ENCODE measurements around the gene AGBL3.
"Not testable (repeated sequence)": the region's sequence is repeated elsewhere in the genome, so short reads cannot be mapped to it uniquely, and the experiment has no call there.

The AGBL3 gene

DNA sequence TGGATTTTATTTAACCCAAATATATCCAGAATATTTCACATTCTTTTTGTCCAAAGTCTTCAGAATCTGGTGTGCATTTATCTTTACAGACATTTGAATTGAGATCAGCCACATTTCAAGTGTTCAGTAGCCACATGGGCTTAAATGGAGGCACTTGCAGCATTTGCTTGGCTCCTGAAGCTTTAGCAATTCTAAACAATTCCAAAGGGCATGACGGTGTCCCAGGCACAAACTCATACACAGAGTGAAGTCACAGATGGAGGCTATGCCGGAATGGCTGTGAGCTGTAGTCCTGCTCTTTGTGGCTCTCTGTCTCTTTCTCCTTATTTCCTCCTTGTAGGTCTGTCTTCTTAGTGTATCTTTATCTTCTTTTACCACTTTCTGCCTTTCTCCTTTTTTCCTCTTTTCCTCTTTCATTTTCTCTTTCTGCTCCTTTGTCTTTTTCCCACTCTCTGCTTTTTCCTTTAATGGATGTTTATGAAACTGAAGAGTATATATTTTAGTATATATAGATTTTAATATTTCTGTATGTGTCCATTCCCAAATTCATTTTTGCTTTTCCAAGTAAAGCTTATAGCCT is 7.7 kb downstream of the AGBL3 start:
- Mint-ChIP-seq H3K36me3 (ENCODE audit: low read depth) (peaks cover 17% of the 10 kb centered on the region), H3K27ac (no peak overlapping the region)

DNA sequence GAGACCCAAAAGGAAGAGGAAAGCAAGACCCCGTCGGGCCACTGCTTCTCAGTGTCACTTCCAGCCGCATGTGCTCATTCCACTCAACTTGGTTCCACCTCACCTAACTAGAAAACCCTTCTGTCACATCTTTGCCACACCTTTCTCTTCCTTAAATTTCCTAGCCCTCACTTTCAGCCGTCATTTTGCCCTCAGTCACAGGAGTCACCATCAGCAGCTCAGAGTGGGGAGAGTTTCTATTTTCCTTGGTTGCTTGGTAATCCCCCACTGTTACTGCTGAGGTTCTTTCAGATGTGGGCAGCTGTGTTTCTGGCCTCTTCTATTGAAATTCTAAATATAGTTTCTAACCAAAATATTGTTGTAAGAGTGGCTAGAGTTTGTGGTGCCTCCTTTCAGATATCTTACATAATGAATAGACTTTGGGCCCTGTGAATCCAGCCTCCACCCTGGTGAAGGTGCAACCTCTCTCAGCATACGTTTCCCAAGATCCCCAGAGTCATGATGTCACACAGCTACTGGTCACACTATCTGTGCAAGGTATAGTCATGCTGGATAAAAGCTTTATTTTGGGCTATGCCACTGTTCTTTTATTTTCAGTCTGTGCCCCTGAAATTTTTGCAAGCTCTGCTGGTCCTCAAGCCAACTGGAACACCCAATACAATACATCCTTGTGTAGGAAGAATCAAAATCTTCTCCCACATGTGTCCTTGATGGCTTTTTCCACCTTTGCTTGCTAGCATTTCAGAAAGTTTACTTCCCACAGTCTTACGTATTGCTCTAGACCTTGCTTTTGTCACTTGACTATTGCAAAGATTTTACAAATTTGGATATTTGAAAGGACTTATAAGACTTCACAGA is 9.2 kb downstream of the AGBL3 start:
- Mint-ChIP-seq H3K36me3 (ENCODE audit: low read depth) (peaks cover 13% of the 10 kb centered on the region), H3K4me3 (no peak overlapping the region), H3K9me3 (no peaks in the 10 kb centered on the region)

More for the DNA sequence above, 7.7 kb downstream of the AGBL3 start:
- peaks cover 17% of the 10 kb centered on the region for H3K4me1 Mint-ChIP-seq (ENCODE audit: low read depth)
- H3K27me3 Mint-ChIP-seq (ENCODE audit: low read depth): no peaks in the 10 kb centered on the region
- no peak overlapping the region for H3K4me3 Mint-ChIP-seq
- H3K9me3 Mint-ChIP-seq: no peaks in the 10 kb centered on the region

DNA sequence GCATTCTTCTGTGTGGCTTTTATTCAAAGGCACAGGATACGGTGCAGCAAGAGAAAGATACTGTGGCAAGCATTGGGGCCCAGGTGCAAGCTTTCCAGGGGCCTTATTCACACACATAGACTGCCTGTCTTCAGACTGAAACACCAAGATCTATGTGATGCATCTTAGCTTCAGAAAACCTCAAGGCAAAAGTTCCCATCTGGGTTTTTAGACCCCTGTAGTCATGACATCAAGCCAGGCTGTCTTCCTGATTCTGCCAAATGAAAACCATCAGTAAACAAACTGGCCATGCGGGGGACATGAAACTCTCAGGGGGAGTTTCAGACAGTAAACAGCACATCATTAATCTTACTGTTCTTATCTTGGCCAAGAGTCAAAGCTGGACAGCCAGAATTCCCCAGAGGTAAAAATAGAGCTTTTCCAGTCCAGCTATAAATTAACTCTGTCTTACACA is 9.8 kb downstream of the AGBL3 start:
- H3K36me3 Mint-ChIP-seq (ENCODE audit: low read depth): peaks cover 13% of the 10 kb centered on the region
- no peak overlapping the region for H3K4me3 Mint-ChIP-seq
- H3K4me1 Mint-ChIP-seq (ENCODE audit: low read depth): peaks cover 13% of the 10 kb centered on the region
- H3K9me3 Mint-ChIP-seq: no peaks in the 10 kb centered on the region
- no peak overlapping the region for H3K27ac Mint-ChIP-seq
- H3K27me3 Mint-ChIP-seq (ENCODE audit: low read depth): no peaks in the 10 kb centered on the region

More for the DNA sequence above, 9.2 kb downstream of the AGBL3 start:
- no peaks in the 10 kb centered on the region for H3K27me3 Mint-ChIP-seq (ENCODE audit: low read depth)
- H3K4me1 Mint-ChIP-seq (ENCODE audit: low read depth): peaks cover 13% of the 10 kb centered on the region
- no peak overlapping the region for H3K27ac Mint-ChIP-seq

DNA sequence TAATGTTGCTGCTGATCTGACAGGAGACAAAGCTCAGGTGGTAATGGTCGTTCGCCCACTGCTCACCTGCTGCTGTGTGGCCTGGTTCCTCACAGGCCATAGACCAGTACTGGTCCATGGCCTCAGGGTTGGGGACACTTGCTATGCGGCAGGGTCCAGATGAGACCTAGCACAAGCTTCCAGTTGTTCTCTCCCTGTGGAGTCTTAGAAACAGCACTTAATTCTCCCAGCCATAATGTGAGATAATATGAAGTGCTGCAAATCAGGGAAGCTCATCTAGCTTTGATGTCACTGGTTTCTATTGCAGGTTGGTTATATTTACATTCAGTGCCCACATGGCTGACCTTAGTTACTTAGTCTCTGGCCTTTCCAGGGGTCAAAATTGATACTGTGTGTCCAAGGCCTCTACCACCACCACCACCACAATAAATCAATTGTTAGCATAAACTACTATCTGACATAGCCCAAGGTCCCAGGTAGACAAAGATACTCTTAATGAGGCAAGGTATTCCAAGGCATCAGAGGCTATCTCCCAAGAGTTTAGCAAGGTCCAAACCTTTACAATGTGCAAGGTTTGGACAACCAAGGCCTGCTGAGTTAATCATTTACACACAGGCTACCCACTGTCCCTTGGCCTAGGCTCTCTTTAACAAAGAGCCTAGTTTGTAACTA is 11.0 kb downstream of the AGBL3 start:
- no peaks in the 10 kb centered on the region for H3K9me3 Mint-ChIP-seq
- H3K27ac Mint-ChIP-seq: no peak overlapping the region
- peaks cover 10% of the 10 kb centered on the region for H3K4me1 Mint-ChIP-seq (ENCODE audit: low read depth)
- H3K4me3 Mint-ChIP-seq: no peak overlapping the region
- no peaks in the 10 kb centered on the region for H3K27me3 Mint-ChIP-seq (ENCODE audit: low read depth)
- H3K36me3 Mint-ChIP-seq (ENCODE audit: low read depth): peaks cover 8% of the 10 kb centered on the region

DNA sequence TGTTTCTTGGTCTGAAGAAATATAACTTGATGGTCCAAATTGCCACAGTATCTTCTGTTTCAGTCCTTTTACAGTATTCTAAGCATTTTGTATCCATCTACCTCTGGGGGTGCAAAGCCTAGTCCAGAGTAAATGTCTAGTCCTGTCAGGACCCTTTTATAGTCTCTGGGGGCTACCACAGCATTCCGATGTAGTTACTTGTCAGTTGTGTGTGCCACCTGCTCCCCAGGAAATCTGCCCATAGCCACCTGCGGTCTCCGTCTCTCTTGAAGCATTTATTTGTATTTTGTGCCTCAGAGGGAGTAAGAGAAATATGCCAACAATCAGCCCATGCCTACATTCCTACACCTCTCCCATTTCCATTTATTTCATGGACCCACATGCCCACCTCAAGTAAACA is 12.8 kb downstream of the AGBL3 start:
- Mint-ChIP-seq H3K4me3 (no peak overlapping the region), H3K9me3 (no peaks in the 10 kb centered on the region), H3K36me3 (ENCODE audit: low read depth) (peaks cover 8% of the 10 kb centered on the region), H3K27me3 (ENCODE audit: low read depth) (no peaks in the 10 kb centered on the region), H3K4me1 (ENCODE audit: low read depth) (peaks cover 5% of the 10 kb centered on the region), H3K27ac (no peak overlapping the region)

DNA sequence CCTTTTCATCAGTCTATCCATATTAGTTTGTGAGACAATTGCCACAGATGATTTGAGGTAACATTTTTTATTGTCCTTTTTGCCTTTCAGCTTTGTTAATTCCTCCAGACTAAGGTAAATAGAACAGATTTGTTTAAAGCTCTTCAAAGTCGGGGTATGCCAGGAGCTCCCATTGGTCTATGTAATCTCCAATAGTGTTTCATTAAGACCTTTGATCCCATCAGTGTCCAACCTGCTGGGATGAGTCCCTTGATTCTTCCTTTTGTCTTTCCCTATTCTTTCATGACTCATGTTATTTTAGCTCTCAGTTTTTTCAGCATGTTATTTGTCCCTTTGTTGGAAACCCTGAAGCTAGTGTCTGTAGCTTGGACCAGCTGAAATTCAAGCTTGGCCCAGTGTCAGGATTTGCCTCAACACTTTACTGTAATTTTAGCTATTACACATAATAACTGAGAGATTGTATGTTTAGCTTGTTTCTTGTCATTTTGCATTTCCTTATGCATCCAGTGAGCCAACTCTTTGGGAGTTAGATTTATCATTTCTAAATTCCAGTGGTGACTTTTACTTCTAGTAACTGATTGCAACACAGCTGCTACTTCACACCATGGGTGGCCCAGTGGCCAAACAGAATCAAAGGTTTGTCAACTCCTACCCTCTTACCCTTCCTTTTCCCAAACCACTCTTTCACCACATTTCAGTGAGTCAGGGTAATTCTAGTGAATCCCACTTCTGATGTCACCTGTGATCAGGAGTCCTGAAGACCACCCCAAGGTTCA is 15.3 kb downstream of the AGBL3 start:
- Mint-ChIP-seq H3K36me3 (ENCODE audit: low read depth) (peaks cover 2% of the 10 kb centered on the region), H3K9me3 (no peaks in the 10 kb centered on the region), H3K4me3 (no peak overlapping the region), H3K4me1 (ENCODE audit: low read depth) (no peaks in the 10 kb centered on the region), H3K27ac (no peak overlapping the region), H3K27me3 (ENCODE audit: low read depth) (no peaks in the 10 kb centered on the region)

DNA sequence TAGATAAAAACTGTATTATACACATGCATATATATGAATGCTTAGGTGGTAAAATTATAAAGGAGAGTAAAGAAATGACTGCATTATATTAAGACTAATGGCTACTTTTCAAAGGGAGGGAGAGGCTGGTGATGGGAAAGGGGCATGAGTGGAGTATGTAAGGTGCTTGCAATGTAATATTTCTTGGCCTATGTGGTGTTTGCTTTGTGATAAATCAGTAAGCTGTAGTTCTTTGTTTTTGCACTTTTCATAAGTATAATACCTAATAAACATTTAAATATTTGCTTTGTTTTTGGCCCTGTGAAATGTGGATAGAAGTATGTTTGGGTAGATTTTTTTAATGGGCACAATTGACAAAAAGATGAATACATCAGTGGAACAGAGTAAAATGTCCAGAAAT is 25.9 kb downstream of the AGBL3 start:
- no peak overlapping the region for H3K27ac Mint-ChIP-seq

DNA sequence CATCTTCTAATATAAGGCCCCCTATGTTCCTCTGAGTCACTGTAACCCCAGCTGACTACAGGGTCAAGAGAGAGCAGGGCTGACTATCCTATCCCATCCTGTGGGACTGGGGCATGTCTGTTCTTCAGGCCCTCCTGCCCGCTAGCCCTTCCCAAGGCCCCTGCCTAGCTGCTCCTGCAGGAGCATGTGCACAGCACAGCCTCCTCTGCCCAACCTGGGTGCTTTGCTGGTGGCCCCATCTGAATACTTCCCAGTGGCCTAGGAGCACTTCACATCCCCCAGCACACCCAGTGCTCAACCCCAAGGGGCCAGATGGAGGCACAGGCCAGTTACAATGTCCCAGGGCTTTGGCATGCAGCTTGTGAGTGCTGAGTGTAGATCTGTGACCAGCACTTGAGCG is 37.3 kb downstream of the AGBL3 start:
- H3K27ac Mint-ChIP-seq: no peak overlapping the region
- peaks cover 12% of the 10 kb centered on the region for H3K9me3 Mint-ChIP-seq
- H3K27me3 Mint-ChIP-seq (ENCODE audit: low read depth): peaks cover 3% of the 10 kb centered on the region
- H3K4me1 Mint-ChIP-seq (ENCODE audit: low read depth): no peaks in the 10 kb centered on the region
- H3K36me3 Mint-ChIP-seq (ENCODE audit: low read depth): no peaks in the 10 kb centered on the region
- no peak overlapping the region for H3K4me3 Mint-ChIP-seq

More for the DNA sequence above, 25.9 kb downstream of the AGBL3 start:
- Mint-ChIP-seq H3K27me3 (ENCODE audit: low read depth) (no peaks in the 10 kb centered on the region), H3K4me3 (no peak overlapping the region), H3K4me1 (ENCODE audit: low read depth) (no peaks in the 10 kb centered on the region), H3K36me3 (ENCODE audit: low read depth) (no peaks in the 10 kb centered on the region), H3K9me3 (no peaks in the 10 kb centered on the region)

DNA sequence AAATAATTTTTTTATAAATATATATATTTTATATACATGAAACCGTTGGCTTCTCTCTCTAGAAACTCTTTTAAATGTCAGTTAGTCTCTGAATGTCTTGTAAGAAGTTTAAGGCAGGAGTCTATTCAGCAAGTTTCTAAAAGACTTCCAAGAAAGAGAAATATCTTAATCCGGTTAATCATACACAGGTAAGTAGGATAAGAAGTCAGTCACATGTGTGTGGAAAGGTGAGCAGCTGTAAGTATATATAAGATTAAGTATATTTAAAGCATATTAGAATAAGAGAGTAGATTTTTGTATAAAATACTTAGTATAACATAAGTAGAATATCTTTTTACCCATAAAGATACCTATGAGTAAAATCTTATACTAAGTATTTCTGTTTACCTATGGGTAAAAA is 48.9 kb downstream of the AGBL3 start:
- H3K9me3 Mint-ChIP-seq: no peaks in the 10 kb centered on the region
- peaks cover 4% of the 10 kb centered on the region for H3K27me3 Mint-ChIP-seq (ENCODE audit: low read depth)
- no peak overlapping the region for H3K27ac Mint-ChIP-seq
- no peaks in the 10 kb centered on the region for H3K4me1 Mint-ChIP-seq (ENCODE audit: low read depth)
- H3K36me3 Mint-ChIP-seq (ENCODE audit: low read depth): no peaks in the 10 kb centered on the region
- no peak overlapping the region for H3K4me3 Mint-ChIP-seq

DNA sequence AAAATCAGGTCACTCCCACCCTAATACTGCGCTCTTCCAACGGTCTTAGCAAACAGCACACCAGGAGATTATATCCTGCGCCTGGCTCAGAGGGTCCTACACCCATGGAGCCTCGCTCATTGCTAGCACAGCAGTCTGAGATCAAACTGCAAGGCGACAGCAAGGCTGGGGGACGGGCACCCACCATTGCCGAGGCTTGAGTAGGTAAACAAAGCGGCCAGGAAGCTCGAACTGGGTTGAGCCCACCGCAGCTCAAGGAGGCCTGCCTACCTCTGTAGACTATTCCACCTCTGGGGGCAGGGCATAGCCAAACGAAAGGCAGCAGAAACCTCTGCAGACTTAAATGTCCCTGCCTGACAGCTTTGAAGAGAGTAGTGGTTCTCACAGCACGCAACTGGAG is 80.7 kb downstream of the AGBL3 start:
- not testable (repeated sequence) for H3K36me3 Mint-ChIP-seq (ENCODE audit: low read depth); H3K4me1 Mint-ChIP-seq (ENCODE audit: low read depth); H3K27me3 Mint-ChIP-seq (ENCODE audit: low read depth); H3K27ac Mint-ChIP-seq; H3K4me3 Mint-ChIP-seq
- peaks cover 23% of the 10 kb centered on the region for H3K9me3 Mint-ChIP-seq

DNA sequence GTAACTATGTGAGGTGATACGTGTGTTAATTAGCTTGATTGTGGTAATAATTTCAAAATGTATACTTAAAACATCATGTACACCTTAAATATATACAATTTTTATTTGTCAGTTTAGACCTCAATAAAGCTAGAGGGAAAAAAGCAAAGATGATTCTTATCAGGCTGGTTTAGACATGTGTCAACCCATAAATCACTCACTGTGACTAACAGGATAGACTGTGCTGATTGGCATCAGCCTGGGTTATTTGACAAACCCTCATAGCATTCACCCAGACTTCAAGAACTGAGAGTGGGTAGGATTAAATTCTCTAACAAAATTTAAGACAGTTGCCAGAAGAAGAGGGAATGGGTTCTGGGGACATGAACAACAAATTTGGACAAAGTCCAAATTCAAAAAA is 87.8 kb downstream of the AGBL3 start:
- Mint-ChIP-seq H3K4me1 (ENCODE audit: low read depth) (no peaks in the 10 kb centered on the region), H3K4me3 (no peak overlapping the region), H3K27me3 (ENCODE audit: low read depth) (no peaks in the 10 kb centered on the region), H3K9me3 (no peaks in the 10 kb centered on the region), H3K27ac (no peak overlapping the region), H3K36me3 (ENCODE audit: low read depth) (no peaks in the 10 kb centered on the region)

DNA sequence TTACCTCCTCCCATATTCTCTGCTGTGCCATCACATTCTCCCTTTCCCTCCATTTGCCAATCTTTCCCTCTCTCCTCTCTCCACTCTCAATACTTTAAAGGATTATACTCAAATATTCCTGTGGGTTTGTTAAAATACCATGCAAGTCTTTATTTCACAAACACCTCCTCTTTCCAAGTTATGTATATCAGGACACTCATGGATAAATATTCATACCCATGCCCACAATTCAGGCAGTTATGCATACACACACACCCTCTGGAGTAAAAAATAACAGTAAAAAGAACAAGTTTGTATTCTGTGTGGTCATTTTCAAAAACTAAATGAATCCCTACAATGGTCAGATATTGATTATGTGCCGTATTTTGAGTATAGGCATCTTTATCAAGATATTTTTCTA is 88.2 kb downstream of the AGBL3 start:
- H3K36me3 Mint-ChIP-seq (ENCODE audit: low read depth): no peaks in the 10 kb centered on the region
- H3K9me3 Mint-ChIP-seq: no peaks in the 10 kb centered on the region
- H3K4me3 Mint-ChIP-seq: no peak overlapping the region
- H3K4me1 Mint-ChIP-seq (ENCODE audit: low read depth): no peaks in the 10 kb centered on the region
- no peaks in the 10 kb centered on the region for H3K27me3 Mint-ChIP-seq (ENCODE audit: low read depth)
- H3K27ac Mint-ChIP-seq: no peak overlapping the region

DNA sequence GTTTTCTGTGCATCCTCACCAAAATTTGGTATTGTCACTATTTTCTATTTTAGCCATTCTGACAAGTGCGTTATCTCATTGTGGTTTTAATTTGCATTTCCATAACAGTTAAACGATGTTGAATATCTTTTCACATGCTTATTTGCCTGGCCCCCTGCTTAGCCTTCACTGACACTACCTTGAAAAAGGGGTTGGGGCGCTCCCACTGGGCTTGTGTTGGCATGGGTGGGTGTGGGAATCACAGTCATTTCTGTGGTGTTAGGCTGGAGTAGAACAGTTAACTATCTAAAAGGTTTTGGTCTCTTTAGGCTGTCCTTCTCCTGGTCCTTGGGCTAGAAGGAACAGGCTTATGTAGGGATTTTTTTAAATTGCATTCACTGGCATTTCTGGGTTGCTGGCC is 89.4 kb downstream of the AGBL3 start:
- no peaks in the 10 kb centered on the region for H3K9me3 Mint-ChIP-seq
- H3K27me3 Mint-ChIP-seq (ENCODE audit: low read depth): no peaks in the 10 kb centered on the region
- H3K36me3 Mint-ChIP-seq (ENCODE audit: low read depth): no peaks in the 10 kb centered on the region
- no peak overlapping the region for H3K4me3 Mint-ChIP-seq
- no peak overlapping the region for H3K27ac Mint-ChIP-seq
- H3K4me1 Mint-ChIP-seq (ENCODE audit: low read depth): no peaks in the 10 kb centered on the region

DNA sequence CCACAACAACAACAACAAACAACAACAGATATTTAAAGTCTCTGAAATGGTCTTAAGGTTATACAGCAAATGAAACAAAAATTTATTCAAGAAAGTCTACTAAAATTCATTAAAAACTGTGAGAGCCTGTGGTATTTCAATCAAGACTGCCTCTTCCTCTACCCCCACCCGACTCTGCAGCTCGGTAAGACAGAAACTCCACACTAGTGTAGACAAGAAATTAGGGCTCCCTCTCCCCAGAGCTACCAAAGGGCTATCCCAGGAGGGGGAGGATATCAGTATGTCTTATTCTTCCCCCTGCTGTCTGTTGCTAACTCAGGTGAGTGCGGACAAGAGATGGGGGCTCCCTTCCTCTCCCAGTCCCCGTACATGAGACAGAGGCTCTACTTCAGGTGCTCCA is 90.6 kb downstream of the AGBL3 start:
- no peaks in the 10 kb centered on the region for H3K36me3 Mint-ChIP-seq (ENCODE audit: low read depth)
- H3K27ac Mint-ChIP-seq: no peak overlapping the region
- no peak overlapping the region for H3K4me3 Mint-ChIP-seq
- no peaks in the 10 kb centered on the region for H3K27me3 Mint-ChIP-seq (ENCODE audit: low read depth)
- no peaks in the 10 kb centered on the region for H3K4me1 Mint-ChIP-seq (ENCODE audit: low read depth)
- H3K9me3 Mint-ChIP-seq: no peaks in the 10 kb centered on the region
